ENCODE measurements around the gene CCZ1.
"Not testable (repeated sequence)": the region's sequence is repeated elsewhere in the genome, so short reads cannot be mapped to it uniquely, and the experiment has no call there.

The CCZ1 gene

DNA sequence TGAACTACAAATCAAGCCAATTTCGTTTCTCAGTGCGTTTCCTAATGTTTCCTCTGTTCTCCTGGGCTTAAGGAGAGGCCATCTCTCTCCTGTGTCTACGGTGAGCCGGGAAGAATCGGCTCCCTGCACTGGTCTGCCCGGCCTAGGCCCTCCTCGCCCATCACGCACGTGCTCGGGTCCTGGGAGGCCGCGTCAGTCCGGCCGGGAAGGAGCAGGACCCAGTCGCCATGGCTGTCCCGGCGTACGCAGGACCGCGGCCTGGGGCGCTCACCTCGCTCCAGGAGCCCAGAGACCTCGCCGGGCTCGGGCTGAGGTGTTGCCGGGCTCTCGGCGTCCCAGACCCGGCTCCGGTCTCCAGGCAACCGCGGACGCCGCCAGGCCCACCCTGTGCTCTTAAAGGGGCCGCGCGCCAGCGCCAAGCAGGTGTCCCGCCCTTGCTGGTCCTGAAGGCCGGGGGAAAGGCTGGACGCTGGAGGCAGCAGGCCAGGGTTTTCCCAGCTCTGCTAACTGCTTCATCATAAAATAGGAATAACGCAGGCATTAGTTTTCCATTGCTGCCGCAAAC lies 71.9 kb downstream of the CCZ1 start, which contains the start of gene RSPH10B:
Gene RSPH10B, minus strand, starts transcription at position 343 of the 565 bp plus-strand sequence. CDS start 3,573 bp downstream, outside the sequence.
- not testable (repeated sequence) for H4K20me1 ChIP-seq (ENCODE audit: insufficient read depth, low read length); H3K4me2 ChIP-seq (ENCODE audit: insufficient read depth, low read length); H3K9me3 ChIP-seq (ENCODE audit: insufficient read depth, low read length, severe bottlenecking); H3K27ac ChIP-seq (ENCODE audit: low read length); H3K9ac ChIP-seq (ENCODE audit: low read depth, low read length); H3K4me1 ChIP-seq (ENCODE audit: insufficient read depth, low read length); H2AFZ ChIP-seq (ENCODE audit: low read depth, low read length); H3K4me3 ChIP-seq (ENCODE audit: low read depth in 1 of 2, low read length in 2 of 2); H3K79me2 ChIP-seq (ENCODE audit: insufficient read depth, low read length); DNase-seq; H3K36me3 ChIP-seq (ENCODE audit: insufficient read depth, low read length); H3K27me3 ChIP-seq (ENCODE audit: insufficient read depth, low read length, poor library complexity)
- ATAC-seq (ENCODE audit: insufficient read depth, low read depth), result peak; percentile 25; the same call in 2 of the 3 replicates

DNA sequence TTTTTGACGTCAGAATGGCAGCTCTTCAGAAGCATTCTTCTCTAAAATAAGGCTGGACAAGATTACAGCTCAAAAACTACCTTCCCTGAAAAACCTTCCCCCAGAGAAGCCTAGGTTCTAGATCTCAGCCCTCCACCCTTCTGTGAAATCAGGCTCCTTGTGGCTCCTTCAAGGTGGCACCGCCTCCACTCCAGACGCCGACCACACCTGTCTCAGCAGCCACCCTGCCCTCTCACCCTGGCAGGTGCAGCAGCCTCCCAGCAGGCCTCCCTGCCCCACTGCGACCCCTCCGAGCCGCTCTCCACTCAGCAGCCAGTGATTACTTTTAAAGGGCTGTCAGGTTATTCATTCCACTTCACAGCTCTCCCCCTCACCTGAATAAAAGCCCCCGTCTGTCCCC lies 75.0 kb downstream of the CCZ1 start:
- not testable (repeated sequence) for H3K4me2 ChIP-seq (ENCODE audit: insufficient read depth, low read length); ATAC-seq (ENCODE audit: insufficient read depth, low read depth); H3K36me3 ChIP-seq (ENCODE audit: insufficient read depth, low read length); H3K4me3 ChIP-seq (ENCODE audit: low read depth in 1 of 2, low read length in 2 of 2); H3K27me3 ChIP-seq (ENCODE audit: insufficient read depth, low read length, poor library complexity); DNase-seq; H3K27ac ChIP-seq (ENCODE audit: low read length); H3K9ac ChIP-seq (ENCODE audit: low read depth, low read length); H2AFZ ChIP-seq (ENCODE audit: low read depth, low read length); H3K4me1 ChIP-seq (ENCODE audit: insufficient read depth, low read length); H3K9me3 ChIP-seq (ENCODE audit: insufficient read depth, low read length, severe bottlenecking); H4K20me1 ChIP-seq (ENCODE audit: insufficient read depth, low read length); H3K79me2 ChIP-seq (ENCODE audit: insufficient read depth, low read length)
